NCI-H2196 (cell line): ENCODE results near the gene SLAMF9.

Experiments used
- DNase-seq: peaks from one replicate; lab custom pipeline; 2025; ENCODE audit not compliant: unreplicated experiment; lab: John Stamatoyannopoulos, UW

Gene SLAMF9

GRCh38 chr1:159977364-159978106, 23.5 kb upstream of the SLAMF9 start:
- no peak for DNase-seq

GRCh38 chr1:159974350-159974965, 20.4 kb upstream of the SLAMF9 start:
- DNase-seq, result no peak

GRCh38 chr1:159973350-159973940, 19.4 kb upstream of the SLAMF9 start:
- no peak for DNase-seq

DNA sequence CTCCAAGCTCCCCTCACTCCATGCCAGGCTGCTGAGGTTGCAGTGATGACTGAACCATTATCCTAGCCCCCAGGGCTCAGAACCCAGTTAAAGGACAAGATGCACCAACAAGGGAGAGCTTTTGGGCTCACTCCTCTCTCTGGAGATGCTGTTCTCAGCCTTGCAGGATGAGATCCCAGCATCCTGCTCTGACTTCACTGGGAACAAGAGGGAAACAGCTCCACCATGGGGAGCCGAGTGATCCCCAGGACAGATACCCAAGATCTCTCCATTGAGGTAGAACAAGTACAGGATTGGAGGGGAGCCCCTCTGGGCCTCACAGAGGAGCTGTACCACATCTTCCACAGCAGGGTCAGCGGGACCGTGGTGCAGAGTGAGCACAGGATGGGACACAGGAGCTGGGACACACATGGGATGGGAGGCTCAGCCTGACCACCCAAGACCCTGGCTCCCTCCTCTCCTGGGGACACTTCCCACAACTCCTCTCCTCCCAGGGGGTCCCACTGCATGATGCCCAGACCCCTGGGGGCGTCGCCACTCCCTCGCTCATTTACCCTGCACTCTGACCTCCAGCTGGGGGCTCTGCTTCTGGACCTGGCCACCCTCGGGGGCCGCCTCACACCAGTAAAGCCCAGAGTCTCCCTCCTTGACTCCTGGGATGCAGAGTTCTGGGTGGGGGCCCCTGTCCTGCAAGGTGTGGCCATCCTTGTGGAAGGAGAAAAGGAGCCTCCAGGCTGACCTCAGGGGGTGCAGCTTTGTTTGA, 18.6 kb upstream of the SLAMF9 start:
- no peak for DNase-seq

- no peak for DNase-seq
Observed at GRCh38 chr1:159970932-159971342, 16.9 kb upstream of the SLAMF9 start.

GRCh38 chr1:159968901-159969300, 14.9 kb upstream of the SLAMF9 start:
- DNase-seq, result no peak

- no peak for DNase-seq
Observed at GRCh38 chr1:159965263-159965662, 11.2 kb upstream of the SLAMF9 start.

- no peak for DNase-seq
Observed at GRCh38 chr1:159964144-159964543, 10.1 kb upstream of the SLAMF9 start.

GRCh38 chr1:159962176-159962575, 8.1 kb upstream of the SLAMF9 start:
- no peak for DNase-seq

DNA sequence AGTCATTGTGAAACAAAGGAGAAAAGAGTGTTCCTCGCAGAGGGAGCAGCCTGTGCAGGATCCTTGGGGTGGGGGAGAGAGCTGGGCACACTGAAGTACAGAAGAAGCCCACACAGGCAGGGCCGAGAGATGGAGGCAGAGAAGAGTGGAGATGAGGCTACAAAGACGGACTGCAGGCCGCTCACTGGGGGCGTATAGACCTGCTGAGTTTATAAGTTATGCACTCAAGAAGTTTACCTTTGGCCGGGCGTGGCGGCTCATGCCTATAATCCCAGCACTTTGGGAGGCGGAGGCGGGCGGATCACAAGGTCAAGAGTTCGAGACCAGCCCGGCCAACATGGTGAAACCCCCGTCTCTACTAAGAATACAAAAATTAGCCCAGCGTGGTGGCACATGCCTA, 7.6 kb upstream of the SLAMF9 start:
- DNase-seq, result no peak

DNA sequence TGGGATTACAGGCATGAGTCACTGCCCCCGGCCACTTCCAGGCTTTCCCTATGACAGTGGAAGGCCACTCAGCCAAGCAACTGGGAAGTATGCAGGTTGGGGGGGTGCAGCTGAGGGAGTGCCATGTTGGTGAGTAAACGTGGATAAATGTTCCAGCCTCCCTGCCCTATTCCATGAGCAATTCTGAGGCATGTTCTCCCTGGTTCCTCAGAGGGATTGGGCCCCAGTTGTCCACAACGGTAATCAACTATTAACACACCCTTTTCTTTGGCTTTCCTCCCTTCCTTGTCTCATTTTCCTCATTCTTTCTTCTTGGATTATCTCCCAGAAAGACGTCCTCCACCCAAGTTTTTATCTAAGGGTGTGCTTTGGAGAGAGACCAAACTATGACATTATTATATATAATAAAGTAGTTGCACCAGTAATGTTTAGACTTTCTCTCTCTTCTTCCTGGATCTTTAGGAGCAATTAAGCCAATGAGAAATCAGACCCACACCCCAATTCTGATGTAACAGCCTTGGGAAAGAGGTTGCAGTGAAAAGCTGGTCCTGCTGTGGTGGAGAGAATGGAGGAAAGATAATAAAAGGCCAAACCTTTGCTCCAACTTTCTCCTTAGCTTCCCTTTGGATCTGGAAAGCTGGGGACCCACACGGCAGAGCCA, 6.8 kb upstream of the SLAMF9 start:
- DNase-seq, result no peak

GRCh38 chr1:159959451-159959850, 5.4 kb upstream of the SLAMF9 start:
- DNase-seq, result no peak

- DNase-seq, result no peak
Observed at GRCh38 chr1:159958719-159959380, 4.8 kb upstream of the SLAMF9 start.

DNA sequence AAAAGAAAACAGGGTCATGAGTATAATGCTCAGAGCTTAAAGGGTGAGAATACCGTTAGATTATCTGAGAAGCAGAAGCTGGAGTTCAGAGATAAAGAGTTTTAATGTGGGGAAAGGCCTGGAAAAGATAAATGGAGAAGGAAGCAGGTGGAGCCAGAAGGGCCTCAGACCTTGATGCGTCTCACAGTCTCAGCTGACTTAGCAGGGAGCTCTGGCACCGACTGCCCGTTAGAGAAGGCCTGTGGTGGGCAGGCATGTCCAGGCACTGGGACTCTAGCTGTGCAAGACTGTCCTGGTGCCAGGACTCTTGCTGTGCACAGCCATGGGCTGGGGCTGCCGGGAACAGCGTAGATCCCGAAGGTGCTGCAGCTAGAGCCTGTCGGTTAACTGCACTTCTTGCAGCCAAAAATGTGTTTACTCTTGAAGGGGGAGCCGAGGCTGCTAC, 3.8 kb upstream of the SLAMF9 start:
- peak; percentile 52 for DNase-seq

DNA sequence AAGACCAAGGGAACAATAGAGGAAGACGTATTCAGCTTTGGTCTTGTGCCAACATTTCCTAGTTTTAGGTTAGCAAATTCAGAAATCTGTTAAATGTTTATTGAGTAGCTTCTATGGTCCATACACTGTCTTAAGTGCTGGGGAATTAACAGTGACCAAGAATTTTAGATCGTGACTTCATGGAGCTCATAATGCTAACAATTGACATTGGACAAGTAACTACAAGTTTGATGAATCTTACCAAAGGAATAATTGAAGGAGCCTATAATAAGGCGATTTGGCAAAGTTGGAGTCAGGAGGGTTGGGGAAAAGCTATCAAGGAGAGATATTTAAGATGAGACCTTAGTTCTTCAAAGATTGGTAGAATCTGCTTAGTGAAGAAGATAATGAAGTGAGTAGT, 1.4 kb upstream of the SLAMF9 start:
- no peak for DNase-seq

DNA sequence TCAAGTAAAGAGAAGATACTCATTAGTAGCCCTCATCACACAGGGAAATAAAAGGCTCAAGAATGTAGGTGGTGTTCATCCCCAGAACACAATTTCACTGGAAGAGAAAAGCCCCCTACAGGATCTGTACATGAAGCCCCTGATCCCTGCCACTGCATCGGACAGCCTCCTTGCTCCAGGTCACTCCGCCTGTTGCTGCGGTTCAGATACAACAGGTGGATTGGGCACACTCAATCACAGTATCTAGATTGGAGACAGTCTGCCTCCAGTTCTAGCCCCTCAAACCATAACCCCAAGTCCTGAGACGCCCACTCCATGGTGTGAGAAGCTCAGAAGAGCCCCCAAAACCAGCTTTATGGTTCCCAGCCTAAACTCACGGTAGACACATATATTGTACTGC, 1.1 kb downstream of the SLAMF9 start:
- no peak for DNase-seq

DNA sequence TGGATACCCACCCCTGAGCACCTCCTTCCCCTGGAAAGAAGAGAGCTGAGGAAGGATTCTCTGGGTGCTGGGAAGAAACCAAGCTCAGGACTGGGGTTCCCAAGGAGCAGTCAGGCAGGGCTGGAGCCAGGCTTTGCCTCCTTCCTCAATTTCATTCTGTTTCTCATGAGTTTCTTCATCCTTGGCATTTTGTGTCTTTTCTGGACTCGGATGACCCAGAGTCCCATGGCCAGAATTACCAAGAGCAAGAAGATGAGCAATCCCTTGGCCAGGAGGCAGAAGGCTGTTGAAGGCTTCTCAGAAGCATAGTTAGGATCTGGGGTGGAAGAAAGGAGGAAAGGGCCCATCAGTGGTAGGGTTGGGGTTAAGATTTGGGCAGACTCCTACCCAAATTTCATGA, 2.5 kb downstream of the SLAMF9 start:
- no peak for DNase-seq

DNA sequence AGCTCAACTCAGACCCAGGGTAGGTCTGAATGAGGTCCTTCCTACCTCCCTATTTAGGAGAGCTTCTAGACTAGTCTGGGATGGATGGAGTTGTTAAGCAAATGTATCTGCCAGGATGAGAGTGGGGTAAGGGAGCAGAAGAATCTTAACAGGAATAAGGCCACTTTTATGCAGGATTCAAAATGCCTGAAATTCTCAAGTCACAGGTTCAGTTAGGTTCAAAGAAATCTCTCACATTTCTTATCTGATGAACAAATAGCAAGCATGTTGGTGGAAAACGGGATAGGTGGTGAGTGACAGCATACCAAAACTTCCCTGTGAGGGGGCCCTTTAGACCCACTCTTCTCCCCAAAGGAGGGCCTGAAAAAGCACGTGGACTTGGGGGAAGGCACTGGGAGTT, 3.0 kb downstream of the SLAMF9 start:
- DNase-seq, result no peak

- no peak for DNase-seq
Observed at GRCh38 chr1:159949981-159950381, 4.1 kb downstream of the SLAMF9 start.

GRCh38 chr1:159949123-159949522, 4.9 kb downstream of the SLAMF9 start:
- no peak for DNase-seq

GRCh38 chr1:159947942-159948341, 6.1 kb downstream of the SLAMF9 start:
- DNase-seq, result no peak
